C4-2B (cell line): ENCODE measurements around the gene MXD3.
A peak's percentile ranks its signal among the peaks of the same experiment; 100 is the strongest.

Source experiments
- H3K27ac ChIP-seq: fragments of 450-650 bp; 2 replicates; pipeline ENCODE4 v1.5.1; 2017
- ZFX ChIP-seq: fragments of 450-650 bp; IDR thresholded peaks from 2 replicates; pipeline ENCODE4 v1.6.1; 2017
- TF ChIP-seq, protein P1 (sequence below): fragments of 450-650 bp; conservative IDR thresholded peaks from 2 replicates; pipeline ENCODE4 v1.5.1; 2017; ENCODE audit warnings: mild to moderate bottlenecking

Gene MXD3

DNA sequence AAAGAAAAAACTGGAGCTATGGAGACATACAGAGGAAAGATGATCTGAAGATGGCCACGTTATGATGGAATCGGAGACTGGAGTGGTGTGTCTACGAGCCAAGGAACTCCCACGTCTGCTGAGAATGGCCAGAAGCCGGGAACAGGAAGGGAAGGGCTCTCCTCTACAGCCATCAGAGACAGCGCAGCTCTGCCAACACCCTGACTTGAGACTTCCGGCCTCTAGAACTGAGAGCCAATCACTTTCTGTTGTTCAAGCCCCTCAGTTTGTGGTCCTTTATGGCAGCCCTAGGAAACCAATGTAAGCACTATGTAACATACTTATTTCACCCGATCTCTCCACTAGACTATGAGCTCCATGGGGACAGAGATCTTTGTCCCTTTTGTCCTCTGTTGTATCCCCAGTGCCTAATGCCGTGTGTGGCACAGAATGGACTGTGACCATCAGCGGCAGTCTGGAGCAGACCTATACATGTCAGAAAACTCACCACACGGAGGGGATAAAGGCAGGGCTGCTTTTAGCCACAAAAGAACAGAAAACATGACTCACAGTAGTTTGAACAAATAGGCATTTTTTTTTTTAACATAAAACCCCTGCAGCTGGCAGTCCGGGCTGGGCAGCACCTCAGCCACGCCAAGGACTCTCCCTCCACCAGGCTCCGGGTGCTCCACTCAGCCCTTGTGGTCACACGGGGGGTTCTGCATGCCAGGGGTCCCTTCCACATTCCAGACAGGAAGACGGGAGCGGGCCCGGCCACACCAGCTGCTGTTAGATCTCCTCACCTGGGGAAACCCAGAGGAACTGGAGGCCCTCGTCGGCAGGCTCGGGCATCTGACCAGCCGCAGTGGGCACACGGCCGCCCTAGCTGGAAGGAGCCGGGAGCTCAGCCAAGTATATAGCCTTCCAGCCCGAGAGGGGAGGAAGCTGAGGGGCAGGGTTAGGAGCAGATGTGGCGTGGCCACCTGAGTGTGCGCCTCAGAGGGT, 16.1 kb upstream of the MXD3 start:
- TF ChIP-seq, protein P1, sequence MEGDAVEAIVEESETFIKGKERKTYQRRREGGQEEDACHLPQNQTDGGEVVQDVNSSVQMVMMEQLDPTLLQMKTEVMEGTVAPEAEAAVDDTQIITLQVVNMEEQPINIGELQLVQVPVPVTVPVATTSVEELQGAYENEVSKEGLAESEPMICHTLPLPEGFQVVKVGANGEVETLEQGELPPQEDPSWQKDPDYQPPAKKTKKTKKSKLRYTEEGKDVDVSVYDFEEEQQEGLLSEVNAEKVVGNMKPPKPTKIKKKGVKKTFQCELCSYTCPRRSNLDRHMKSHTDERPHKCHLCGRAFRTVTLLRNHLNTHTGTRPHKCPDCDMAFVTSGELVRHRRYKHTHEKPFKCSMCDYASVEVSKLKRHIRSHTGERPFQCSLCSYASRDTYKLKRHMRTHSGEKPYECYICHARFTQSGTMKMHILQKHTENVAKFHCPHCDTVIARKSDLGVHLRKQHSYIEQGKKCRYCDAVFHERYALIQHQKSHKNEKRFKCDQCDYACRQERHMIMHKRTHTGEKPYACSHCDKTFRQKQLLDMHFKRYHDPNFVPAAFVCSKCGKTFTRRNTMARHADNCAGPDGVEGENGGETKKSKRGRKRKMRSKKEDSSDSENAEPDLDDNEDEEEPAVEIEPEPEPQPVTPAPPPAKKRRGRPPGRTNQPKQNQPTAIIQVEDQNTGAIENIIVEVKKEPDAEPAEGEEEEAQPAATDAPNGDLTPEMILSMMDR, result no peak
- no peak for TF ChIP-seq ZFX
- H3K27ac ChIP-seq, result no peak overlapping the region

DNA sequence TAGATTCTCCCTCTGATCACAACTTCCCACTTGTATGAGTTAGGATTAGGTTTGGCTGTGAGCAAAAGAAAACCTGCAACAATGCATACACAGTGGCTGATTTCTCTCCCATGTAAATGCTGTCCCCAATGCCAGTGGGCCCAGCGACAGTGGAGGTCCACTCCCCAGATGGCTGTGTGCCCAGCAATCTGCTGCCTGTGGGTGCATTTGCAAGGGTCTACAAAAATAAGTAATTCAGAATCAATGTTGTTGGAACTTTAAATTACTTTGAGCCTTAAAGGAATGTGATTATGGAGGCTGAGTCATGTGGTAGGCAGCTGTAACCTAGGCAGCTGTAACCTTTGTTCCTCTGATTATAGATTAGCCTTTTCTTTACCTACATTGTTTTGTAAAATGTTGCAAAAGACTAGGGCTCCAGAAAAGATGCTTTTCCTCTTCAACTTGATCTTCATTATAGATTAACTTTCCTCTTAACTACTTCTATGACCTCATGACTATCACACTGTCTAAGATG, 14.2 kb upstream of the MXD3 start:
- H3K27ac ChIP-seq, result no peak overlapping the region

DNA sequence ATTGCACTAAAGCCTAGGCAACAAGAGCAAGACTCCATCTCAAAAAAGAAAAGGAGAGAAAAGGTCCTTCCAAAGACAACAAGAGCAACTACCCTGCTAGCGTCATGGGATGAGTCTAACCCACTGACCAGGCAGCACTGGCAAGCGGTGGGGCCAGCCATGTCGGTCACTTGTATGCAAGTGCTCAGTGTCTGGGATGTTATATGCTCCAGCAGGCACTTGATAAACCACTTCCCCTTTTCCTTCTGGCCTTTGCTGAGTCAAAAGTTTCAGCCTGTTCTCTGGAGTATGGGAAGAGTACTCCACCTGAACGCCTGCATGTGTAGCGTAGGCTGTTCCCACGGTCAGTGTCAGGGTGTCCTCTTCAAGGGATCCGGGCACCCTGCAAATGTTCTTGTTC, 9.2 kb upstream of the MXD3 start:
- no peak overlapping the region for H3K27ac ChIP-seq
- no peak for TF ChIP-seq ZFX
- TF ChIP-seq, protein P1, result no peak

More for the DNA sequence above, 14.2 kb upstream of the MXD3 start:
- TF ChIP-seq, protein P1, result no peak
- TF ChIP-seq ZFX, result no peak

DNA sequence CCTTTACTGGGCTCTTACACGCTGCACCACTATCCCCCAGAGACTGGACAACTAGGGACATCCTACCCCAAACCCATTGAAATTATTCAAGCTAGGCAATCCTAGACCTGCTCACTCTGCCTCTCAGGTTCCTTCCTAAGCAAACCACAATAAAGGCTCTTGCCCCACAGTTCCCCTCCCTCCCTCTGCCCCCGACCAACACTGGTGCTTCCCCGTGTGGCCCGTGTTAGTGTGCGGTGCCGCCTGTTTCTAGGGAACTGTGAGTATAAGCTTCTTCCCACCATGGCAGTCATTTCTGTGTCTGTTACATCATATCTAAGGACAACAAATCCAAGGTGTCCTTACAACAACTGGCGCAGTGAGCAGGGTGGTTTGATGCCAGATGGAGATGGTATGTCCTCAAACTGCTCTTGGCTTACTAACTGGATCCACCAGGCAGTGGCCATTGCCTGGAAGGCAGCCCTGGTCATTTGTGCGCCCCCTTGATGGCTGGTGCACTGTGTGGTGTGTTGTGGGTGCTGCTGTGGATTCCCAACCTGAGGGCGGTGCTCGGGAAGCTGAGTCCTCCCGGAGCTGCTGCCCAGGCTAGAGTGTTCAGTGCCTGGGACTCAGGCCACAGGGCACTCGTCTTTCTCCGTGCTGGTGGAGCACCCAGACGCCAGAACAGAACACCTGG, 8.4 kb upstream of the MXD3 start:
- TF ChIP-seq, protein P1, result no peak
- TF ChIP-seq ZFX, result no peak

DNA sequence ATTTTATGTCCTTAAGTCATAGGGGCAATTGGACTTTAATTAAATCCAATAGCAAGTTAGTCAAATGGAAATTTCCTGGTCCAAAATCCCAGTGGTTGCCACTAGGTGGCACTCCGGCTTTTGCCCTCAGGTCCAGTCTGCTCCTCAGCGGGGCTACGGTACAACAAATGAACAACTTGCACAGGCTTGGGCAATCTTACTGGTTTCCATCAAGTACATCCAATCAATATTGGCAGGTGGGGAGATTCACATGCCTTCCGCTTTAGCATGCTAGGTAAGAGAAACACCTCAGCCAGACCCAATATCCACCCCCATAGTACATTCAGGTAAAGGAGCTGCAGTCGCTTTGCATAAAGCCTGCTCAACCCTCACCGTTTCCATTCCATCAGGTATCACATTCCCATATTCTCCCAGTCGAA, 6.3 kb upstream of the MXD3 start:
- H3K27ac ChIP-seq, result no peak overlapping the region
- no peak for TF ChIP-seq ZFX
- TF ChIP-seq, protein P1, result peak; percentile 99

More for the DNA sequence above, 8.4 kb upstream of the MXD3 start:
- no peak overlapping the region for H3K27ac ChIP-seq

DNA sequence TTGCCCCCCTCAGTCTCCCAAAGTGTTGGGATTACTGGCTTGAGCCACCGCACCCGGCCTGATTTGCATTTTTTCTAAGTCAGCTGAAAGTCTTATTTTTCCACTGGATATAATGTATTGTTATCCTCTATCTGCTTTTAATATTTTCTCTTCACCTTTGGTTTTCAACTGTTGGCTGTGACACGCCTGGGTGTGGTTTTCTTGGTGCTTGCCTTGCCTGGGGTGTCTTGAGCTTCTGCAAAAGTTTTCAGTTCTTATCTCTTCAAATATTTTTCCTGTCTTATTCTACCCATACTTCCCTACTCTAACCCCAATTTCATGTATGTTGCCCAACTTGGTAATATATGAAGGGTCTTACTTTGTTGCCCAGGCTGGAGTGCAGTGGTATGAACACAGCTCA, 4.3 kb upstream of the MXD3 start:
- no peak for TF ChIP-seq ZFX
- TF ChIP-seq, protein P1, result no peak

DNA sequence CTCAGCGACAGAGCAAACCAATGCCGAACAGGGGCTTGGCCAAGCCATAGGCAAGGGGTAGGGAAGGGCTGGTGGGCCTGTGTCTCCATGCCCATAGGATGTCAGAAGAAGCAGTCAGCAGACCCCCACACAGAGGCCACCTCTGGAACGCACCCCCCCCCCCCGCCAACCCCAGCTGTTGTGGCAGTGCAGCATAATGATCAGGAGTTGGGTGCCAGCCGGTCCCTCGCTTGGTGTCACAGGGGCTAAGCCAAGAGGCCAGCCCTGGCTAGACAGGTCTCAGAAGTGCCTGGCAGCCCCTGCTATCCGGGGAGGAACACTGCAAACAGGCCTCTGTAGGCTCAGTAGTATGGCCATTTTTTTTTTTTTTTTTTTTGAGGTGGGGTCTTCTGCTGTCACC, 3.7 kb upstream of the MXD3 start:
- H3K27ac ChIP-seq, result no peak overlapping the region
- TF ChIP-seq, protein P1, result no peak
- TF ChIP-seq ZFX, result no peak

More for the DNA sequence above, 4.3 kb upstream of the MXD3 start:
- no peak overlapping the region for H3K27ac ChIP-seq
